ENCODE results near the gene COX7A1. TPM values are rescaled to one million over a fixed set of nuclear protein-coding genes. Genes with fewer than 3 reads are reported as not detected.
A peak's percentile ranks its signal among the peaks of the same experiment; 100 is the strongest.

The COX7A1 gene
- total RNA-seq, 2 donors from 2014 or later: not detected

GRCh38 chr19:36153126-36153525 lies 879 bp upstream of the COX7A1 start:
- DNase-seq (no peak), ATAC-seq (replicated peaks in 1 of 2) (no peak)
- Mint-ChIP-seq H3K36me3 (ENCODE audit: insufficient read depth in 2 of 2) (peaks cover 2 to 11% of the 10 kb centered on the region in 2 donors), H3K9me3 (no peaks in the 10 kb centered on the region), H3K27ac (no peak overlapping the region), H3K4me1 (ENCODE audit: low read depth) (no peaks in the 10 kb centered on the region), H3K4me3 (no peak overlapping the region), H3K27me3 (ENCODE audit: low read depth) (no peaks in the 10 kb centered on the region)

DNA sequence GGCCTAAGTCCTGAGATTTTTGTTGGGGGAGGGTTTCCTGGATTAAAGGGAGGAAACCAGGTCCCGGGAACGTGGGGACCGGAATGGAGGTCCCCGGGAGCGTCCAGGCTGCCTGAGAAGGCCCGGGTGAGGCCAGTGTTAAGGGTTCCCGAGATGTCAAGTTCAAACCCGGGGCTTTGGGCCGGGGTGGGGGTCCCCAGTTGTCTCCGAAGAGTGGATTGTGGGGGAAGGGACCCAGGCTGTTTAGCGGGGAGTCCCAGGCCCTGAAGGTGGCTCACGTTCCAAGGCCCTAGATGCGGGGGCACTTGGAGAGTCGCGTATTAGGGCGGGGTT lies 262 bp downstream of the COX7A1 start:
- Mint-ChIP-seq H3K27me3 (ENCODE audit: low read depth) (no peaks in the 10 kb centered on the region), H3K9me3 (no peaks in the 10 kb centered on the region), H3K27ac (no peak overlapping the region), H3K36me3 (ENCODE audit: insufficient read depth in 2 of 2) (peaks cover 5 to 14% of the 10 kb centered on the region in 2 donors), H3K4me1 (ENCODE audit: low read depth) (peaks cover 3% of the 10 kb centered on the region), H3K4me3 (no peak overlapping the region)
- no peak for DNase-seq
- no peak for ATAC-seq (replicated peaks in 1 of 2)

DNA sequence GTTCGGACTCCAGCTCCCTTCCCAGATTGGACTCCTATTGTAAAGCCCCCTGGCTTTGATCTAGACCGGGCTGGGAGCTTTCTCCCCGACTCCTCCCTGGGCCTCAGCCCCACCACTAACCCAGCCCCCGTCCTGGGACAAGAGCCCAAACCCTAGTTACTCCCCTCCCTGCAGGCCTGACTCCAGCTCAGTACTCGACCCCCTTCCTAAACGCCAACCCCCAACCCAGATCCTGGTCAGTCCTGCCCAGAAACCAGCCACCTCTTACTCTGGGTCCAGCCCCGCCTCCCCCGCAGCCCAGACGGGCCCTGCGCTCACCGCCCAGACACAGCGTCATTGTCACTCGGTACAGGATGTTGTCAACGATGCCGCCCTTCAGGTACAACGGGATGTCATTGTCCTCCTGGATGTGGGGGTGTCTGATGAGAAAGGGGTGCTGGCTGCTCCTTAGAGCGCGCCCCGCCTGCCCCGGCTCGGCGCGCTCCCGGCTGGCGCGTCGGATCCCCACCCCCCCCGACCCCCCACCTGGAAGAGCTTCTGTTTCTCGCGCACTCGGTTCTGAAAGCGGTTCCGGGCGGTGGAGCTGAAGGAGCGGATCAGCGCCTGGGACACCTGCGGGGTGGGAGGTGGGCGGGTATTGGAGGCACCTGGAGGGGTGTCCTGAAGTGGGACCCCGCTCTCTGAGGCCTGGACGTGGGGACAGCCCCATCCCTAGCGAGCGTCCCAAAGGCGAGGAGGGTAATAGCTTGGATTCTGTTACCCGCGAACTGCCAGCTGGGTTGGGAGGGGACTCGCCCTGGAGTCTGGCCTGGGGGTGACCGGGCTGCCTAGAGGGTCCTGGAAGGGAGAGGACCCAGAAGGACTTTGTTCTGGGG lies 866 bp downstream of the COX7A1 start:
- H3K9me3 Mint-ChIP-seq: no peaks in the 10 kb centered on the region
- peaks cover 5% of the 10 kb centered on the region for H3K4me1 Mint-ChIP-seq (ENCODE audit: low read depth)
- no peak for ATAC-seq (replicated peaks in 1 of 2)
- H3K27me3 Mint-ChIP-seq (ENCODE audit: low read depth): no peaks in the 10 kb centered on the region
- H3K36me3 Mint-ChIP-seq (ENCODE audit: insufficient read depth in 2 of 2): peaks cover 8 to 19% of the 10 kb centered on the region in 2 donors
- H3K27ac Mint-ChIP-seq: no peak overlapping the region
- H3K4me3 Mint-ChIP-seq: no peak overlapping the region
- DNase-seq: no peak

GRCh38 chr19:36150586-36150985 lies 1.7 kb downstream of the COX7A1 start:
- no peak overlapping the region for H3K4me3 Mint-ChIP-seq
- H3K27ac Mint-ChIP-seq: no peak overlapping the region
- no peaks in the 10 kb centered on the region for H3K27me3 Mint-ChIP-seq (ENCODE audit: low read depth)
- no peaks in the 10 kb centered on the region for H3K9me3 Mint-ChIP-seq
- H3K36me3 Mint-ChIP-seq (ENCODE audit: insufficient read depth in 2 of 2): peaks cover 13 to 25% of the 10 kb centered on the region in 2 donors
- DNase-seq (no peak), ATAC-seq (replicated peaks in 1 of 2) (peak in 1 of 2 donors; percentile 26)
- peaks cover 5% of the 10 kb centered on the region for H3K4me1 Mint-ChIP-seq (ENCODE audit: low read depth)

DNA sequence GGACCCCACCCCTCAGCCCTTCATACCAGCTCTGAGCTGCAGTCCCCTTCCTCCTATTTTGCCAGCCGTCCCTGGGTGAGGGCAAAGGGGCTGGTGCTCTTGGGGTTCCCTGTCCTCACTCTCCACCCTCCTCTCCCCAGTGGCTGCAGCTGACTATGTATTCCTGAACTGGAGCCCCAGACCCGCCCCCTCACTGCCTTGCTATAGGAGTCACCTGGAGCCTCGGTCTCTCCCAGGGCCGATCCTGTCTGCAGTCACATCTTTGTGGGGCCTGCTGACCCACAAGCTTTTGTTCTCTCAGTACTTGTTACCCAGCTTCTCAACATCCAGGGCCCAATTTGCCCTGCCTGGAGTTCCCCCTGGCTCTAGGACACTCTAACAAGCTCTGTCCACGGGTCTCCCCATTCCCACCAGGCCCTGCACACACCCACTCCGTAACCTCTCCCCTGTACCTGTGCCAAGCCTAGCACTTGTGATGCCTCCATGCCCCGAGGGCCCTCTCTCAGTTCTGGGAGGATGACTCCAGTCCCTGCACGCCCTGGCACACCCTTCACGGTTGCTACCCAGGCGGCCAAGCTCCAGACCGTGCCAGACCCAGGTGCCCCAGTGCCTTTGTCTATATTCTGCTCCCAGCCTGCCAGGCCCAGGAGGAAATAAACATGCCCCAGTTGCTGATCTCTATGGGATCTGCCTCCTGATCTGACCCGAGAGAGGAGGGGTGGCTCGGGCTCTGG lies 2.4 kb downstream of the COX7A1 start:
- DNase-seq (no peak), ATAC-seq (replicated peaks in 1 of 2) (peak in 1 of 2 donors; percentile 15)
- no peaks in the 10 kb centered on the region for H3K27me3 Mint-ChIP-seq (ENCODE audit: low read depth)
- H3K27ac Mint-ChIP-seq: no peak overlapping the region
- peaks cover 5% of the 10 kb centered on the region for H3K4me1 Mint-ChIP-seq (ENCODE audit: low read depth)
- peaks cover 14 to 26% of the 10 kb centered on the region in 2 donors for H3K36me3 Mint-ChIP-seq (ENCODE audit: insufficient read depth in 2 of 2)
- H3K4me3 Mint-ChIP-seq: no peak overlapping the region
- H3K9me3 Mint-ChIP-seq: no peaks in the 10 kb centered on the region

GRCh38 chr19:36144624-36145023 lies 7.6 kb downstream of the COX7A1 start:
- DNase-seq (no peak), ATAC-seq (replicated peaks in 1 of 2) (no peak)
- H3K27me3 Mint-ChIP-seq (ENCODE audit: low read depth): no peaks in the 10 kb centered on the region
- H3K4me3 Mint-ChIP-seq: no peak overlapping the region
- peaks cover 27 to 29% of the 10 kb centered on the region in 2 donors for H3K36me3 Mint-ChIP-seq (ENCODE audit: insufficient read depth in 2 of 2)
- no peaks in the 10 kb centered on the region for H3K9me3 Mint-ChIP-seq
- peaks cover 17% of the 10 kb centered on the region for H3K4me1 Mint-ChIP-seq (ENCODE audit: low read depth)
- H3K27ac Mint-ChIP-seq: no peak overlapping the region

- Mint-ChIP-seq H3K27me3 (ENCODE audit: low read depth) (no peaks in the 10 kb centered on the region), H3K4me3 (peak overlapping the region in 1 of 2 donors; percentile 14), H3K36me3 (ENCODE audit: insufficient read depth in 2 of 2) (peaks cover 24 to 29% of the 10 kb centered on the region in 2 donors), H3K27ac (no peak overlapping the region), H3K4me1 (ENCODE audit: low read depth) (peaks cover 17% of the 10 kb centered on the region), H3K9me3 (no peaks in the 10 kb centered on the region)
- ATAC-seq (replicated peaks in 1 of 2) (no peak), DNase-seq (no peak)
Measured at GRCh38 chr19:36142496-36142895, 9.8 kb downstream of the COX7A1 start.

DNA sequence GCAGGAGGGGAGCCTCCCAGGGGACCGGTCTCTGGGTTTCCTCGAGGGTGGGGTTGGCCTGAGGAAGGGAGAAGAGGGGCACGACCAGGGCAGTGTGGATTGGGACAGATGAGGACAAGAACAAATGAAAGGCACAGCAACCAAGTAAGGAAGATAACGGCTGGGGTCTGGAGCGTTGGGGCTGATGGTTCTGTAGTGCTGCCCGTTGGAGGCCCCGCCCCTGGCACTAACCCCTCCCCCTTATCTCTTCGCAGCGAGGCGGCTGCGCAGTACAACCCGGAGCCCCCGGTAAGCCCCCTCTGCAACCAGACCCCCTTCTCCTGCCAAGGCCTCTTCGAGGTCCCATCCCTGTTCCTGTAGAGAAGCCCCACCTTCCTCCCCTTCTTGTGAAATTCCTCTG lies 10.2 kb downstream of the COX7A1 start:
- ATAC-seq (replicated peaks in 1 of 2) (no peak), DNase-seq (no peak)
- no peak overlapping the region for H3K27ac Mint-ChIP-seq
- H3K4me3 Mint-ChIP-seq: peak overlapping the region in 1 of 2 donors; percentile 14
- peaks cover 22 to 27% of the 10 kb centered on the region in 2 donors for H3K36me3 Mint-ChIP-seq (ENCODE audit: insufficient read depth in 2 of 2)
- no peaks in the 10 kb centered on the region for H3K27me3 Mint-ChIP-seq (ENCODE audit: low read depth)
- H3K9me3 Mint-ChIP-seq: no peaks in the 10 kb centered on the region
- H3K4me1 Mint-ChIP-seq (ENCODE audit: low read depth): peaks cover 15% of the 10 kb centered on the region

- Mint-ChIP-seq H3K9me3 (no peaks in the 10 kb centered on the region), H3K4me3 (peak overlapping the region; percentile 89 to 97), H3K36me3 (ENCODE audit: insufficient read depth in 2 of 2) (peaks cover 18 to 20% of the 10 kb centered on the region in 2 donors), H3K4me1 (ENCODE audit: low read depth) (peaks cover 20% of the 10 kb centered on the region), H3K27me3 (ENCODE audit: low read depth) (no peaks in the 10 kb centered on the region), H3K27ac (peak overlapping the region; percentile 78)
- peak; percentile 66 to 74 for ATAC-seq (replicated peaks in 1 of 2)
- peak; percentile 88 to 95 for DNase-seq
Measured at GRCh38 chr19:36141039-36141927, 11.0 kb downstream of the COX7A1 start.

GRCh38 chr19:36140304-36141038 lies 11.8 kb downstream of the COX7A1 start:
- peaks cover 13 to 14% of the 10 kb centered on the region in 2 donors for H3K36me3 Mint-ChIP-seq (ENCODE audit: insufficient read depth in 2 of 2)
- peak; percentile 27 to 36 for ATAC-seq (replicated peaks in 1 of 2)
- peak overlapping the region; percentile 94 for H3K27ac Mint-ChIP-seq
- H3K4me3 Mint-ChIP-seq: peak overlapping the region; percentile 89 to 97
- H3K27me3 Mint-ChIP-seq (ENCODE audit: low read depth): no peaks in the 10 kb centered on the region
- no peaks in the 10 kb centered on the region for H3K9me3 Mint-ChIP-seq
- H3K4me1 Mint-ChIP-seq (ENCODE audit: low read depth): peaks cover 28% of the 10 kb centered on the region
- peak; percentile 45 to 46 for DNase-seq

DNA sequence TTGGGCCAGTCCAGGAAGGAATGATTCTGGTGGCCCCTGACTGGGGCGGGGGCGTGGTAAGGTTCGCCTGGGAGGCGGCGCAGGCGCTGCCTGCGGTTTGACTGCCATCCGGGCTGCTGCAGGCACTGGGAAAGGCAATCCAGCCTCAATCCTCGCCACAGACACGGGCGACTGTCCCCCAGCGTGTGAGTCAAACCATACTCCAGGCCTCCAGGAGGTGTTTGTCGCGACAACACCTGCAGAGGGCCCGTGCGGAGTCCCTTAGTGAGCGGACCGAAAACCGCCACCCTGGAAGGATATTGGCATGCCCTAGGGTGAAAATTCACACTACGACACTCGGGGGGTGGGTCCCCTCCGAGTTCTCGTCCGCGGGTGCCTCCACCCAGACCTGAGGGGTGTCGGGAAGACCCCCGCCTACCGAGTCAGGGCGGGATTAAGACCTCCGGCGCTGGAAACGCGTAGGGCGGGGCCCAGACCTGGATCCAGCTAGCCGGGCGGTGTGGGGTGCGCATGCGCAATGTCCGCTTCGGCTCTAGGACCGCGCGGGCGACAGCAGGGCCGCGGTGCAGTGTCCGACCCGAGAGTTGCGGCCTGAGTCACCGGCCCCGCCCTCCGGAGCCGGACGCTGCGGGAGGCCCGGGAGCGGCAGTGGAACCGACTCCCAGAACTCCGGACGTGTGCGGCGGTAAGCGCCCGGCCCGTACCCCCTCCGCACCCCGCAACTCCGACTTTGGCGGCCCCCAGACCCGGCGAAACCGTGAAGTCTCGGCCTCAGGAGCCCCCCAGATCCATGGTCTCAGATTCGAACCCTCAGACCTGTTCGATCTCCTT lies 12.6 kb downstream of the COX7A1 start, which contains the start of gene CAPNS1:
CAPNS1 (plus strand) TSS at position 594 of the 831 bp plus-strand sequence. CDS start 946 bp downstream, outside the sequence.
- Mint-ChIP-seq H3K27me3 (ENCODE audit: low read depth) (no peaks in the 10 kb centered on the region), H3K4me1 (ENCODE audit: low read depth) (peaks cover 29% of the 10 kb centered on the region), H3K4me3 (peak within 1 kb of the TSS; percentile 89 to 97), H3K9me3 (no peaks in the 10 kb centered on the region), H3K27ac (peak within 1 kb of the TSS; percentile 94), H3K36me3 (ENCODE audit: insufficient read depth in 2 of 2) (peaks cover 13 to 14% of the 10 kb centered on the region in 2 donors)
- ATAC-seq (replicated peaks in 1 of 2) (peak; percentile 79 to 81), DNase-seq (peak; percentile 95 to 98)

Measured in activated T-cell treated with anti-CD3 and anti-CD28 coated beads, Interleukin-2, amount 50 U/mL, for 72 hours (primary cell).